Activated T-helper 1 cell treated with anti-CD3 and anti-CD28 coated beads, Interleukin-2, amount 50 U/mL, for 16 hours (primary cell): ENCODE results near the gene NBR1.
"Not testable (repeated sequence)": the region's sequence is repeated elsewhere in the genome, so short reads cannot be mapped to it uniquely, and the experiment has no call there.

Experiments
- DNase-seq, 2 donors: peaks; one replicate each; pipeline ENCODE4 v3.0.0-alpha.2; 2020; ENCODE audit warnings: low read depth in 1 of 2, low spot score in 1 of 2

NBR1 gene

DNA sequence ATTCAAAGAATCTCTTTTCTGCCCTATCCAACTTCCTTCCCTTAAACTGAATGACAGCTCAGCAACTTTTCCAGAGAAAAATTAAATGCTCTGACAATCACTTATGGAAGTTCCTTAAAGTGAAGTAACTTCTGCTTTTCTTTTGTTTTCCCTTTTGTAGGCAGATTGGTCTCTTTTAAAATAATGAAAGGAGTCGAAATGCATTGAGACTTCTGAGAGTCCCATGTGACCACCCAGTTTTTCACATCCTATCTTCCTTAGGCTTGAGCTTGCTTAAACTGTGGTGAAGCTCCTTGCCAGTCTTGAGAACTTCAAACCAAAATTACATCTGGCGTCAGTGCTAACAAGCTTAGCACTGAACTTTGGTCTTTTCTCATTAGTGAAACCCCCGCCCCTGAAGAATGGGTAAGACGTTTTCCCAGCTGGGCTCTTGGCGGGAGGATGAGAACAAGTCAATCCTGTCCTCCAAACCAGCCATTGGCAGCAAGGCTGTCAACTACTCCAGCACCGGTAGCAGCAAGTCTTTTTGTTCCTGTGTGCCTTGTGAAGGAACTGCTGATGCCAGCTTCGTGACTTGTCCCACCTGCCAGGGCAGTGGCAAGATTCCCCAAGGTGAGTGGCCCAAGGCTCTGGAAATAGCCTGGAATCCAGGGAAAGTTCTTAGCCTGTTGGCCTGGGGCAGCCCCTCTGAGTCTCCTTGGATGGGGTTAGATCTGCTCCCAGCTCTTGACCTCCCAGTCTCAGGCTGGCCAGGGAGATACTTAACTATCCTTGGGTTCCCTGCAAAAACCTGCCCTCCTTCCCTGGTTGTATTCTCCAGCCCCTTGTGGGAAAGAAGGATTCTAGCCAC, 41.9 kb downstream of the NBR1 start:
- DNase-seq = no peak

- DNase-seq = no peak
These were observed 42.5 kb downstream of the NBR1 start for GRCh38 chr17:43213545-43213944.

- DNase-seq = no peak
These were observed 44.3 kb downstream of the NBR1 start for GRCh38 chr17:43215341-43215740.

GRCh38 chr17:43216369-43216761, 45.4 kb downstream of the NBR1 start:
- no peak for DNase-seq

DNA sequence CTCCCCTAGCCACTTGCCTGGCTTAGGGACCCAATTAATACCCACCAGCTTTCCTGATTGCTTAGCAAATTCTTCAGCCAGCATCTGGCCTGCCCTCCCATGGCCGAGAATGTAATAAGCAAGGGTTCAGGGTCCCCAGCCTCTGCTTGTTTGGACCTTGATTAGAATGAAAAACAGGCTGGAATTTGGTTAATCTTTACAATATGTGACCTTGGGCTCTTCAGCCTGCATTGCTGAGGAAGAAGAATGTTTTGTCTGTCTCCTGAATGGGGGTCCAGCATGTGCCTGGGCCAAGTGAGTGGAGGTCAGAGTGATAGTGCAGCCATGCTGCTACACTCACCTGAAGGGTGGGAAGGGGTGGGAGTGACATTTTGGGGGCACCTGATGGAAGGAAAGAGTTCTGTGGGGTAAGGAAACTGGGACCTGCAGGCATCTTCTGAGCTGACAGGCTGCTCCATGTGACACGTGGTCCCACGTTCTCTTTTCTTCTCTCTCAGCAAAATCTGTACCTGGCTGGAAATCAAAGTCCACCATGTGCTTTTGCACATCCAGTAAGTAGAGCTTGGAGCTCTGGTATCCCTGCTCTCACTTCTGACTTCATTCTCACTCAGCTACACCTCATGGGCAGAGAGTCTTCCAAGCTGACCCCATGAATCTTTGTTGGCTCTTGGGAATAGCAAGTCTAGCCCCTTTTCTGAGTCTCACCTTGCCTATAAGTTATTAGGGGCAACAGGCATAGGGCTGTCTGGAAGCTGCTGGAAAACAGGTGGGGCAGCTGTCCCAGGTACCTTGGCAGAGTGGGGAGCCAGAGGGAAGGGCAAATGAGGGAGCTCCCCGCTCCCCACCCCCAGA, 46.0 kb downstream of the NBR1 start:
- no peak for DNase-seq

- DNase-seq = no peak
These were observed 46.6 kb downstream of the NBR1 start for GRCh38 chr17:43217614-43218087.

DNA sequence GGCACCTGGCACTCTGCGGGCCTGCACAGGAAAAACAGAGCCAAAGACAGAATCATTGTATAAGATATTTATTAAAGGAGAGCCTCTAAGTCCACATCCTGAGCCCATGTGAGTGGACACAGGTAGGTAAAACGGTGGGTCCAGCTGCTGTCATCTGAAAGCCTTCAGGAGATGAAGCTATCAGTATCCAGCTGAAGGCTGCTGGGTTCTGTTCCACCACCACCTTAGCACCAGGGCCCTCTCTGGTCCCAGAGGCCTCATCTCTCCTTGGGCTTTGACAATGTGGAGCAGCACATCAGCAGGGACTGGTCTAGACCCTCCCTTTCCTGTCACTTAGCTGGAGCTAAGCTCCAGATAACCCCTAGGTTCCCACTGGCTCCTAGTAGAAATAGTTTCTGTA, 48.0 kb downstream of the NBR1 start:
- no peak for DNase-seq

- no peak for DNase-seq
These were observed 48.8 kb downstream of the NBR1 start for GRCh38 chr17:43219746-43220380.

DNA sequence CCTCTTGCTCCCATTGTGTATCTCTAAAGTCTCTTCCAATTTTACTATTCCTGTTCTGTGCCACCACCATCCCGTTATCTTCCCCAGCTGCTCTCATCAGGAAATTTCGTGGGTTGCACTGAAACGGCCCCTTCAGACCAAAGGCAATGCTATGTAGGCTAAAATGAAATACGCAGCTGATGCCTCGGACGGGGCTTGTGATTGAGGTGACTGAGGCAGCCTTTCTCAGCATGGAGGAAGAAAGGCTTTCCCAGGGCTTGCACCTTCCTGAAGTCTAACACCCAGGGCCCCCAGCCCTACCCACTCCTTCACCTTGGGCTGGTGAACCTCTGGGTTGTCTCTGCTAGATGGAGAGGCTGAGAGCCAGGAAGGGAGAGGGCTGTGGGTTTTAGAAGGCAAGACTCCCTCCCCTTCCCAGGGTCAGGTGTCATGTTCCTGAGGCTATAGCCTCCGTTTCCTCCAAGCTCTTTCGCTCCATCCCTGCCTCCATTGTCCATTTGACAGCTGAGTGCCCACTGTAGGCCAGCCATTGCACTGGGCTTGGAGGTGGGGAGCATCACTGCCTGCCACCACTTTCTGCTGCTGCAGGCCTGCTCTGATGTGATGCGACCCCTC, 49.6 kb downstream of the NBR1 start:
- no peak for DNase-seq

GRCh38 chr17:43224146-43224705, 53.2 kb downstream of the NBR1 start:
- DNase-seq = no peak

DNA sequence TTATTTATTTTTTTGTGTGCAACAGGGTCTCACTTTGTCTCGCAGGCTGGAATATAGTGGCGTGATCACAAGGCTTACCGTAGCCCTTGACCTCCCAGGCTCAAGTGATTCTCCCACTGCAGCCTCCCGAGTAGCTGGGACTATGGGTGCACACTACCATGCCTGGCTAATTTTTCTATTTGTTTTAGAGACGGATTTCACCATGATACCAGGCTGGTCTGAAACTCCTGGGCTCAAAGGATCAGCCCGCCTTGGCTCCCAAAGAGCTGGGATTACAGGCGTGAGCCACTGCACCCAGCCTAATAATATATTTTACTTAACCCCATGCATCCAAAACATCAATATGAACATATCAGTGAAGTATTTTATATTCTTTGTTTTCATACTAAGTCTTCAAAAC, 55.4 kb downstream of the NBR1 start:
- DNase-seq = no peak

DNA sequence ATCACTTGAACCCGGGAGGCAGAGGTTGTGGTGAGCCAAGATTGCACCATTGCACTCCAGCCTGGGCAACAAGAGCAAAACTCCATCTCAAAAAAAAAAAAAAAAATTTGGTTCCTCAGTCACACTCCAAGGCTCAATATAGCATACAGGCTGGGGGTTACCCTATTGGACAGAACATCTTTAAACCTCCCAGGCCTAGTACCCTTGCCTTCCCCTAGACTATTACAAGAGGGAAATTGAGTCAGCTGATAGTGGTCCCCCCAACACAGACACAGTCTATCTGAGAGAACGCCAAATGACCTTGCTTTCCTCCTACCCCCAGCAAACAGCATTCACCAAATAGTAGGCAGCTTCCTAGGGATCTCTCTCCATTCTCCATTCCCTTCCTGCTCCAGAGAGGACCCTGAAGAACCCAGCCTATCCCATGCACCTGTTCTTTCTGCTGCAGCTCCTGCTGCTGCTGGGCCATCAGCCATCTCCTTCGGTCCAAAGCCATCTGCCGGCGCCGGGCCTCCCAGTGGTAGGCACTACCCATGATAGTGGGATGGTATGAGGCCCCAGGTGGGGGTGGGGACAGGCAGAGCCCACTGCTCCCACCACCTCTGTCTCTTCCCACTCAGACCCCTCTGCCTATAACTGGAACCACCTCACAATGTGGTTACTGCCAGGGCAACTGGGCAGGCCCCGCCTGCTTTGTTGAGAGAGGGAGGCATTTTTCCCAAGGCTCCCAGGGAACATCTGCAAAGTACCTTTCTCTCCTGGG, 57.2 kb downstream of the NBR1 start, which contains the start of gene CCDC200:
CCDC200 (minus strand) TSS at position 604 of the 763 bp plus-strand sequence; CDS start at position 535, 69 bp downstream.
- not testable (repeated sequence) for DNase-seq

GRCh38 chr17:43231205-43232020, 60.4 kb downstream of the NBR1 start:
- not testable (repeated sequence) for DNase-seq

- DNase-seq = peak in 1 of 2 donors; percentile 36
These were observed 61.1 kb downstream of the NBR1 start for GRCh38 chr17:43232021-43232699.

DNA sequence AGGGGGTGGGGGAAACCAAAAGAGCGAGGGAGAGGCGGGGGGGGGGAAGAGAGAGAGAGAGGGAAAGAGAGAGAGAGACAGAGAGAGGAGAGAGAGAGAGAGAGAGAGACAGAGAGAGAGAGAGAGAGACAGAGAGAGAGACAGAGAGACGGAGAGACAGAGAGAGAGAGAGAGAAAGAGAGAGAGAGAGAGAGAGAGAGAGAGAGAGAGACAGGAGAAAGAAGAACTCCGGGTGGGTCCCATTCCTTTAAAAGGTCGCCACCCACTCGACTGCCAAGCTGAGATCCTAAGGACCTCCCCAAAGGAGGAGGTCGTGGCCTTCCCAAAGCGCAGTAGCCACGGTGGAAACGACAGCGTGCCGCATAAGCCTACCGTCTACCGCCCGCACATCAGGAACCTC, 62.2 kb downstream of the NBR1 start:
- not testable (repeated sequence) for DNase-seq

GRCh38 chr17:43233877-43234276, 62.9 kb downstream of the NBR1 start, which contains the start of gene RNU2-1:
Gene RNU2-1 (minus strand): TSS chr17:43233977.
- DNase-seq = not testable (repeated sequence)

DNA sequence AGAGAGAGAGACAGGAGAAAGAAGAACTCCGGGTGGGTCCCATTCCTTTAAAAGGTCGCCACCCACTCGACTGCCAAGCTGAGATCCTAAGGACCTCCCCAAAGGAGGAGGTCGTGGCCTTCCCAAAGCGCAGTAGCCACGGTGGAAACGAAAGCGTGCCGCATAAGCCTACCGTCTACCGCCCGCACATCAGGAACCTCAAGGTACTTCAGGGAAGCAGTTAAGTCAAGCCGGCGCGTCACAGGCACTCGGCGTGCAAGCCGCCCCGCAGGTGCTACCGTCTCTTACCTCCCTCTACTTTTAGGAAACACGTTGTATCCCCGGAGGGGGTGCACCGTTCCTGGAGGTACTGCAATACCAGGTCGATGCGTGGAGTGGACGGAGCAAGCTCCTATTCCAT, 68.6 kb downstream of the NBR1 start:
- DNase-seq = not testable (repeated sequence)

- DNase-seq = not testable (repeated sequence)
These were observed 69.8 kb downstream of the NBR1 start for GRCh38 chr17:43240596-43241352.
